H1 (cell line): Measurements from ENCODE around the gene VASN. TPM values are rescaled to one million over a fixed set of nuclear protein-coding genes. Genes with fewer than 3 reads are reported as not detected.
A peak's percentile ranks its signal among the peaks of the same experiment; 100 is the strongest.
"Not testable (repeated sequence)": the region's sequence is repeated elsewhere in the genome, so short reads cannot be mapped to it uniquely, and the experiment has no call there.

Experiments used
- CTCF ChIA-PET: fragments of 300-600 bp; sonication (Branson Sonifier 250); formaldehyde crosslinking; loops from one replicate; lab custom pipeline; 2021; ENCODE audit not compliant: partially characterized antibody; lab: Charles Lee
- POLR2A ChIA-PET: fragments of 300-600 bp; sonication (Branson Sonifier 250); formaldehyde crosslinking; loops from one replicate; lab custom pipeline; 2021; ENCODE audit warnings: inconsistent platforms; ENCODE audit not compliant: partially characterized antibody; lab: Charles Lee
- DNase-seq, 2 experiments: peaks; one replicate each; pipeline versions ENCODE4 v3.0.0 to v3.0.0-alpha.2; 2010 to 2022; ENCODE audit warnings: low spot score in 2 of 2, low read depth in 1 of 2, mixed read lengths in 1 of 2
- FAIRE-seq: peaks from 2 replicates; lab custom pipeline; 2011; peaks lifted over from hg19 to GRCh38; lab: Jason Lieb, UNC
- H2AFZ ChIP-seq: 2 replicates; pipeline ENCODE4 v1.8.1; 2012; ENCODE audit warnings: low read length, inconsistent platforms
- H2AK5ac ChIP-seq: 2 replicates; pipeline ENCODE4 v1.6.1; 2013; ENCODE audit warnings: low read depth, low read length
- H2BK120ac ChIP-seq: replicated peaks from 2 replicates; pipeline ENCODE3; 2013; ENCODE audit warnings: low read depth, low read length, inconsistent platforms
- H2BK12ac ChIP-seq: 2 replicates; pipeline ENCODE4 v1.6.1; 2013; ENCODE audit warnings: low read depth, low read length
- H2BK15ac ChIP-seq: 2 replicates; pipeline ENCODE4 v1.6.1; 2013; ENCODE audit warnings: low read length
- H2BK20ac ChIP-seq: 2 replicates; pipeline ENCODE4 v1.6.1; 2013; ENCODE audit warnings: low read length
- H2BK5ac ChIP-seq: 2 replicates; pipeline ENCODE4 v1.6.1; 2013; ENCODE audit warnings: low read depth, low read length
- H3K14ac ChIP-seq: 2 replicates; pipeline ENCODE4 v1.6.1; 2013; ENCODE audit warnings: inconsistent platforms; ENCODE audit not compliant: insufficient read length
- H3K18ac ChIP-seq: 2 replicates; pipeline ENCODE4 v1.6.1; 2013; ENCODE audit warnings: low read length; ENCODE audit errors: extremely low read depth
- H3K23ac ChIP-seq: 2 replicates; pipeline ENCODE4 v1.6.1; 2013; ENCODE audit warnings: inconsistent platforms; ENCODE audit not compliant: insufficient read length
- H3K23me2 ChIP-seq: 2 replicates; pipeline ENCODE4 v1.6.1; 2013; ENCODE audit warnings: low read depth, low read length
- H3K27ac ChIP-seq: 2 replicates; pipeline ENCODE4 v1.6.1; 2011; ENCODE audit warnings: low read depth, low read length, inconsistent platforms
- H3K27me3 ChIP-seq, 4 experiments: replicated peaks in 1 of 4; 1 replicate in 1 of 4; 2 replicates in 3 of 4; pipeline versions ENCODE4 v1.6.1 to v1.8.1; 2011 to 2013; ENCODE audit warnings: low read length in 3 of 4, mild to moderate bottlenecking in 3 of 4, inconsistent platforms in 2 of 4, mixed read lengths in 2 of 4, moderate library complexity in 1 of 4; ENCODE audit not compliant: control insufficient read depth in 3 of 4, insufficient read depth in 3 of 4; ENCODE audit errors: extremely low read depth in 1 of 4
- H3K36me3 ChIP-seq, 4 experiments: 2 replicates each; pipeline versions ENCODE4 v1.6.1 to v1.8.1; 2011 to 2013; ENCODE audit warnings: mild to moderate bottlenecking in 4 of 4, low read length in 3 of 4, moderate library complexity in 2 of 4, control low read depth in 1 of 4, inconsistent platforms in 1 of 4; ENCODE audit not compliant: insufficient read depth in 4 of 4, control insufficient read depth in 2 of 4
- H3K4ac ChIP-seq: replicated peaks from 2 replicates; pipeline ENCODE3; 2013; ENCODE audit warnings: low read length, low read depth, mixed read lengths, inconsistent platforms; ENCODE audit not compliant: insufficient read length
- H3K4me1 ChIP-seq, 4 experiments: replicated peaks in 1 of 4; 1 replicate in 1 of 4; 2 replicates in 3 of 4; pipeline versions ENCODE4 v1.6.1 to v1.8.1; 2011 to 2013; ENCODE audit warnings: low read length in 3 of 4, inconsistent platforms in 2 of 4, mixed read lengths in 1 of 4; ENCODE audit not compliant: insufficient read depth in 4 of 4, control insufficient read depth in 3 of 4
- H3K4me2 ChIP-seq, 2 experiments: 2 replicates each; pipeline versions ENCODE4 v1.6.1 to v1.8.1; 2011 to 2013; ENCODE audit warnings: low read depth in 2 of 2, low read length in 2 of 2, control low read depth in 1 of 2, inconsistent platforms in 1 of 2, mild to moderate bottlenecking in 1 of 2; ENCODE audit not compliant: insufficient read depth in 1 of 2
- H3K4me3 ChIP-seq, 4 experiments: fragments of 200-600, 300-600 bp in 1 of 4; sonication (generic), shearing (Covaris generic), sonication (Bioruptor Twin) in 1 of 4; 2 replicates each; pipeline versions ENCODE4 v1.5.1 to v1.8.1; 2011 to 2016; ENCODE audit warnings: low read length in 4 of 4, low read depth in 3 of 4, control low read depth in 2 of 4, inconsistent platforms in 2 of 4, mild to moderate bottlenecking in 2 of 4, mixed read lengths in 1 of 4, moderate library complexity in 1 of 4; ENCODE audit not compliant: insufficient read depth in 2 of 4; ENCODE audit errors: extremely low read depth in 1 of 4
- H3K56ac ChIP-seq: replicated peaks from 2 replicates; pipeline ENCODE3; 2013; ENCODE audit warnings: low read depth, mild to moderate bottlenecking, mixed read lengths, low read length, inconsistent platforms; ENCODE audit not compliant: insufficient read length
- H3K79me1 ChIP-seq: 2 replicates; pipeline ENCODE4 v1.6.1; 2013; ENCODE audit warnings: low read depth, low read length, control low read depth
- H3K79me2 ChIP-seq, 2 experiments: 2 replicates each; pipeline versions ENCODE4 v1.6.1 to v1.8.1; 2012 to 2013; ENCODE audit warnings: low read length in 2 of 2, mild to moderate bottlenecking in 2 of 2, inconsistent platforms in 1 of 2; ENCODE audit not compliant: insufficient read depth in 2 of 2, control insufficient read depth in 1 of 2
- H3K9ac ChIP-seq, 4 experiments: replicated peaks in 1 of 4; 1 replicate in 1 of 4; 2 replicates in 3 of 4; pipeline versions ENCODE4 v1.6.1 to v1.8.1; 2011 to 2013; ENCODE audit warnings: low read depth in 3 of 4, low read length in 3 of 4, control low read depth in 2 of 4, mild to moderate bottlenecking in 2 of 4, moderate library complexity in 2 of 4, inconsistent platforms in 1 of 4; ENCODE audit errors: extremely low read depth in 1 of 4
- H3K9me3 ChIP-seq, 2 experiments: 2 replicates each; pipeline versions ENCODE4 v1.6.1 to v1.8.1; 2012 to 2013; ENCODE audit warnings: mild to moderate bottlenecking in 2 of 2, moderate library complexity in 2 of 2, control low read depth in 1 of 2, inconsistent platforms in 1 of 2, low read depth in 1 of 2, low read length in 1 of 2, mixed read lengths in 1 of 2; ENCODE audit not compliant: insufficient read depth in 2 of 2
- H4K20me1 ChIP-seq, 2 experiments: replicated peaks in 1 of 2; 2 replicates each; pipeline versions ENCODE3 to v1.8.1; 2011 to 2013; ENCODE audit warnings: inconsistent platforms in 2 of 2, low read length in 2 of 2, mild to moderate bottlenecking in 1 of 2; ENCODE audit not compliant: insufficient read depth in 2 of 2, control insufficient read depth in 1 of 2
- H4K5ac ChIP-seq: 2 replicates; pipeline ENCODE4 v1.6.1; 2013; ENCODE audit warnings: low read length, low read depth, mixed read lengths, inconsistent platforms; ENCODE audit not compliant: insufficient read length
- H4K8ac ChIP-seq: 2 replicates; pipeline ENCODE4 v1.8.0; 2013; ENCODE audit warnings: mild to moderate bottlenecking, moderate library complexity, low read length, inconsistent platforms; ENCODE audit not compliant: insufficient read depth; ENCODE audit errors: extremely low read depth
- H4K91ac ChIP-seq: replicated peaks from 2 replicates; pipeline ENCODE3; 2013; ENCODE audit warnings: low read length, mixed read lengths, inconsistent platforms; ENCODE audit not compliant: insufficient read length
- KDM1A ChIP-seq: fragments of 200-600, 300-600 bp; sonication (generic); IDR thresholded peaks from 2 replicates; pipeline ENCODE4 v1.7.1; 2016; ENCODE audit warnings: mild to moderate bottlenecking, low read length, borderline replicate concordance
- WGBS, 2 experiments: shearing (Covaris generic) in 1 of 2; methylation state at CpG; one replicate each; pipeline versions ENCODE4 v1.1.6 to v1.1.7; 2013 to 2015; ENCODE audit warnings: low lambda C conversion rate in 2 of 2, mixed read lengths in 2 of 2, inconsistent platforms in 1 of 2, low coverage in 1 of 2, missing lambda C conversion rate in 1 of 2; ENCODE audit not compliant: insufficient replicate concordance in 2 of 2, insufficient coverage in 1 of 2, insufficient read length in 1 of 2; ENCODE audit errors: extremely low coverage in 1 of 2, missing lambda C conversion rate in 1 of 2; 5-methylcytosine and 5-hydroxymethylcytosine counted together
- polyA plus RNA-seq, 7 experiments: library from polyadenylated mRNA; depleted of rRNA in 3 of 7; stranded (reverse) in 5 of 7; unstranded in 2 of 7; fragments of >200 nt in 5 of 7; fragments of 200-250 nt in 2 of 7; gene quantifications; 1 replicate in 5 of 7; 2 replicates in 1 of 7; 4 replicates in 1 of 7; pipeline versions ENCODE4 v1.2.1 to v1.2.3, GENCODE V29; 2011 to 2013; ENCODE audit warnings: missing spikeins in 2 of 7, mixed read lengths in 2 of 7
- total RNA-seq: library from RNA; stranded (reverse); fragmentation: NEBNext Ultra II Directional; extraction: Animal tissue kit (Norgen Biotek cat#: 25700); gene quantifications from 2 replicates; pipeline ENCODE4 v1.2.1, GENCODE V29; 2021

Gene VASN
- total and polyA plus RNA-seq, 2 of the 8 experiments (the other 6 are each of a cell fraction or from before 2014, with no cell fraction given) = 9.6 to 11.3 TPM

DNA sequence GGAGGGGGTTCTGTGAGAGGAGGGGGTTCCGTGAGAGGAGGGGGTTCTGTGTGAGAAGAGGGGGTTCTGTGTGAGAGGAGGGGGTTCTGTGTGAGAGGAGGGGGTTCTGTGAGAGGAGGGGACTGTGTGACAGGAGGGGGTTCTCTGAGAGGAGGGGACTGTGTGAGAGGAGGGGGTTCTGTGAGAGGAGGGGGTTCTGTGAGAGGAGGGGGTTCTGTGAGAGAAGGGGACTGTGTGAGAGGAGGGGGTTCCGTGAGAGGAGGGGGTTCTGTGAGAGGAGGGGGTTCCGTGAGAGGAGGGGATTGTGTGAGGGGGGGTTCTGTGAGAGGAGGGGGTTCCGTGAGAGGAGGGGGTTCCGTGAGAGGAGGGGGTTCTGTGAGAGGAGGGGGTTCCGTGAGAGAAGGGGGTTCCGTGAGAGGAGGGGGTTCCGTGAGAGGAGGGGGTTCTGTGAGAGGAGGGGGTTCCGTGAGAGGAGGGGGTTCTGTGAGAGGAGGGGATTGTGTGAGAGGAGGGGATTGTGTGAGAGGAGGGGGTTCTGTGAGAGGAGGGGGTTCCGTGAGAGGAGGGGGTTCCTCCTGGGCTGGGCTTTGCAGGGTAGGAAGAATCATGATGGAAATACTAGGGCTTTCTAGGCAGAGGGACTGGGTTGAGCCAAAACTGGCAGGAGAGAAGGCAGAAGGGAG is 27.2 kb upstream of the VASN start:
- WGBS, 2 experiments = 92% methylated on average over 2 of the region's 10 CpGs; no CpG with 5 or more reads in 1 of the 2 experiments
- H2AFZ ChIP-seq, H4K8ac ChIP-seq, H3K56ac ChIP-seq, H2BK5ac ChIP-seq, H3K14ac ChIP-seq, H2BK20ac ChIP-seq, H2BK12ac ChIP-seq, H3K27ac ChIP-seq, H2BK15ac ChIP-seq, H3K18ac ChIP-seq, H3K4ac ChIP-seq, H3K4me2 ChIP-seq, H2BK120ac ChIP-seq, H3K27me3 ChIP-seq, DNase-seq, FAIRE-seq, H3K23ac ChIP-seq, H4K91ac ChIP-seq, H3K4me3 ChIP-seq, H3K9me3 ChIP-seq, H3K23me2 ChIP-seq, H2AK5ac ChIP-seq, H3K9ac ChIP-seq, H3K4me1 ChIP-seq, H4K5ac ChIP-seq: not testable (repeated sequence)
- H3K36me3 ChIP-seq = peaks cover 2 to 29% (median 6%) of the 10 kb centered on the region in 4 experiments; a peak in 5 of 8 replicates
- peak; percentile 20; the same call in 1 of the 2 replicates for TF ChIP-seq KDM1A
- CTCF ChIA-PET = interaction anchor here (1.0 to 12.6 kb wide), 3 partner anchors 9 to 59 kb away, joined by 3 to 159 read pairs (median 4); no protein-coding TSS in a partner anchor
- peaks cover 11 to 58% of the 10 kb centered on the region in 2 experiments for H3K79me2 ChIP-seq
- H4K20me1 ChIP-seq = peaks cover 15 to 29% of the 10 kb centered on the region in 2 experiments
- POLR2A ChIA-PET = interaction anchor here (0.7 to 1.3 kb wide), 3 partner anchors 12 to 64 kb away, joined by 3 to 5 read pairs (median 3); no protein-coding TSS in a partner anchor
- peaks cover 16% of the 10 kb centered on the region for H3K79me1 ChIP-seq
